Astrocyte of the spinal cord (primary cell): ENCODE measurements around the gene SPATA1.
"Not testable (repeated sequence)": the region's sequence is repeated elsewhere in the genome, so short reads cannot be mapped to it uniquely, and the experiment has no call there.

ENCODE experiments used
- DNase-seq: peaks from one replicate; pipeline ENCODE4 v3.0.0; 2011; ENCODE audit warnings: low read depth, low spot score
- H3K4me3 ChIP-seq: 2 replicates; pipeline ENCODE4 v1.5.1; 2011; ENCODE audit warnings: low read depth, mild to moderate bottlenecking, low read length, moderate library complexity
- in situ Hi-C: cut with HindIII; loops from 2 replicates; pipeline ENCODE4 v1.10.0; 2017; ENCODE audit warnings: low sequenced_read_pairs
- TF ChIP-seq, protein P1 (sequence below): IDR thresholded peaks from 2 replicates; pipeline ENCODE4 v1.5.1; 2012; ENCODE audit warnings: low read depth, mild to moderate bottlenecking, low read length, inconsistent platforms

The SPATA1 gene

DNA sequence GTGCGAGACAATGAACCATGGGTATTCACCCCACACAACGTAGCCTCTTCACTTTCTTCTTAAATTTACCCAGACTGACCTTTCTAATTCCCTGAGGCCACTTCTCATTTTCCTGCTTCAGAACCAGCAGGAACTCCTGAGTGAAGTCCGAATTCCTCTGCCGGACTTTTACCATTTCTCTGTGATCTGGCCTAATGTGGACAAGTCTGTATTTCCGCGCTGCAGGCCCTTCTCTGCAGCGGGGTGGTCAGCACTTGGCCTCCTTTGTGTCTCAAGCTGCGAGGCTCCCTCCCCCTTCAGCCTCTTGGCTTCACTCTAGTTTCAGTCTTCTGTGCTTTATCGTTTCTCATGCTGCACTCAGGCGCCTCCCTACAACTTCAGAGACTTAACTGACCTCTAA lies 77.5 kb downstream of the SPATA1 start:
- no peak overlapping the region for H3K4me3 ChIP-seq
- in situ Hi-C loops: no loop called here
- TF ChIP-seq, protein P1, sequence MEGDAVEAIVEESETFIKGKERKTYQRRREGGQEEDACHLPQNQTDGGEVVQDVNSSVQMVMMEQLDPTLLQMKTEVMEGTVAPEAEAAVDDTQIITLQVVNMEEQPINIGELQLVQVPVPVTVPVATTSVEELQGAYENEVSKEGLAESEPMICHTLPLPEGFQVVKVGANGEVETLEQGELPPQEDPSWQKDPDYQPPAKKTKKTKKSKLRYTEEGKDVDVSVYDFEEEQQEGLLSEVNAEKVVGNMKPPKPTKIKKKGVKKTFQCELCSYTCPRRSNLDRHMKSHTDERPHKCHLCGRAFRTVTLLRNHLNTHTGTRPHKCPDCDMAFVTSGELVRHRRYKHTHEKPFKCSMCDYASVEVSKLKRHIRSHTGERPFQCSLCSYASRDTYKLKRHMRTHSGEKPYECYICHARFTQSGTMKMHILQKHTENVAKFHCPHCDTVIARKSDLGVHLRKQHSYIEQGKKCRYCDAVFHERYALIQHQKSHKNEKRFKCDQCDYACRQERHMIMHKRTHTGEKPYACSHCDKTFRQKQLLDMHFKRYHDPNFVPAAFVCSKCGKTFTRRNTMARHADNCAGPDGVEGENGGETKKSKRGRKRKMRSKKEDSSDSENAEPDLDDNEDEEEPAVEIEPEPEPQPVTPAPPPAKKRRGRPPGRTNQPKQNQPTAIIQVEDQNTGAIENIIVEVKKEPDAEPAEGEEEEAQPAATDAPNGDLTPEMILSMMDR: no peak
- peak; percentile 31 for DNase-seq

DNA sequence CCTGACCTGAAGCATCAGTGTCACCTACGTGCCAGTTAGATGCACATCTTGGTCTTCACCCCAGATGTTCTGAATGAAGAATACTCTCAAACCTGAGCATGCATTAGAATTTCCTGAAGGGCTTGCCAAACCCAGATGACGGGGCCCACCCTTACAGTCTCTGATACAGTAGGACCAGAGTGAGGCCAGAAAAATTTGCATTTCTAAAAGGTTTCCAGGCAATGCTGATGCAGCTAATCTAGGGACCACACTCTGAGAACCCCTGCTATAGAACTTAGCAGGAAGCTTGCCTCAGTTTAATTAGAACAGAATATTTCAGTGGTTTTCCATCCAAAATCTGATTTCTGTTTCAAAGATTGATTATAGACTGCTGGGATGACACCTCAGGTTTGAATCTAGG lies 77.9 kb downstream of the SPATA1 start:
- in situ Hi-C loops: no loop called here
- H3K4me3 ChIP-seq: no peak overlapping the region
- TF ChIP-seq, protein P1: no peak
- no peak for DNase-seq

DNA sequence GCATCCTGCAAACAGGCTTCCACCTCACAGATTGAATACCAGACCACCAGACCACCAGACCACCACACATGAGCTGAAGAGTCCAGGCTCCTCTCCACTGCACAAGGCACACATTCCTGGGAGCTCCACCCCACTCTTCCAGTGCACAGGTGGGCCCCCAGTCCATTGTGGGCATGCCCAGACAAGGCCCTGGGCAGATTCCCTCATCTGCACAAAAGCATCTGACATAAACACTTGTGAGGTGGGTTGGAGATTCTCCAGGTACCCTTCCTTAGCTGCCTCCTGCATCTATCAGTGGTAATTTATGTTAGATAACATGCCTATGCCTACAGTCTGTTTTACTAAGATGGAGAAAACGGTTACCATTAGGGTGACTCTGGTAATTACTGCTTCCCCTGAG lies 79.6 kb downstream of the SPATA1 start:
- no peak overlapping the region for H3K4me3 ChIP-seq
- TF ChIP-seq, protein P1: no peak
- no peak for DNase-seq
- in situ Hi-C loops: no loop called here

DNA sequence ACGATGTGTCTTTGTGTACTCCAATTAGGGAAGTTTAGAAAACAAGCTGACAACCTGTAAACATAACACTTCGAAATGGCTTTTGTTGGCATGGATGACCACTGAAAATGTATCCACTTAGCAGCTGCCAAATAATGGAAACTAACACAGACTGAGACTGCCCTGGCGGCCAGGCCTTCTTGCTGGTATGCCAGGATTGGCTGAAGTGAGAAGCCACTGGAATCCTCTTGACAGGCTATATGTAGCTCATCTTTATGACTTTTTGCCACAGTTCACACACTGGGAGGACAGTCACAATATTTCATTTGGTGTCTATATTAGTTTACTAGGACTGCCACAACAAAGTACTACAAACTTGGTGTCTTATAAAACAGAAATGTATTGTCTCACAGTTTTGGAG lies 80.9 kb downstream of the SPATA1 start:
- in situ Hi-C loops: no loop called here
- DNase-seq: no peak

DNA sequence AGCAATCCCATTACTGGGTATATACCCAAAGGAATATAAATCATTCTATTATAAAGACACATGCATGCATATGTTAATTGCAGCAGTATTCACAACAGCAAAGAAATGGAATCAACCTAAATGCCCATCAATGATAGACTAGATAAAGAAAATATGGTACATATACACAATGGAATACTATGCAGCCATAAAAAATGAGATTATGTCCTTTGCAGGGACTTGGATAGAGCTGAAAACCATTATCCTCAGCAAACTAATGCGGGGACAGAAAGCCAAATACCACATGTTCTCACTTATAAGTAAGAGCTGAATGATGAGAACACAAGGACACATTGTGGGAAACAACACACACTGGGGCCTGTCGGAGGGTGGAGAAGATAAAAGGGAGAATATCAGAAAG lies 88.8 kb downstream of the SPATA1 start:
- DNase-seq, in situ Hi-C loops: not testable (repeated sequence)

More for the DNA sequence above, 80.9 kb downstream of the SPATA1 start:
- H3K4me3 ChIP-seq: no peak overlapping the region
- TF ChIP-seq, protein P1: no peak

DNA sequence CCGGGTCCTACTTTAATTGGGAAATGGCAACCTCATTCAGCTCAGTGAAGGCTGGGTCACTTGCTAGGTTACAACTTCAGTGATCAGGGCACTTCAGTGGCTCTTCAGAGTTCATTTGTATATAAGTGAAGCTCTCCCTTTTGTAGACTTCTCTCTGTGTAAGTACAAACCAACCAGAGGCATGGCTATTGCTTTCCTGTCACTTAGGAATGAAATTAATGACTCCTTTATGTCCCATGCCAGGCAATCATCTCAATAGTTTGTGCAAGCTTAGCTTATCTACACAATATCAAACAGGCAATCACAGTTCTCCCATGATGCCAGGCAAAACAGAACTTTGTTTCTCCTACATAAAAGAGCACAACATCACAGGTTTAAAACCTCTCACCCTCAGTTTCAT lies 90.8 kb downstream of the SPATA1 start:
- in situ Hi-C loops: no loop called here
- DNase-seq: no peak
- no peak overlapping the region for H3K4me3 ChIP-seq
- TF ChIP-seq, protein P1: no peak

More for the DNA sequence above, 88.8 kb downstream of the SPATA1 start:
- not testable (repeated sequence) for H3K4me3 ChIP-seq

DNA sequence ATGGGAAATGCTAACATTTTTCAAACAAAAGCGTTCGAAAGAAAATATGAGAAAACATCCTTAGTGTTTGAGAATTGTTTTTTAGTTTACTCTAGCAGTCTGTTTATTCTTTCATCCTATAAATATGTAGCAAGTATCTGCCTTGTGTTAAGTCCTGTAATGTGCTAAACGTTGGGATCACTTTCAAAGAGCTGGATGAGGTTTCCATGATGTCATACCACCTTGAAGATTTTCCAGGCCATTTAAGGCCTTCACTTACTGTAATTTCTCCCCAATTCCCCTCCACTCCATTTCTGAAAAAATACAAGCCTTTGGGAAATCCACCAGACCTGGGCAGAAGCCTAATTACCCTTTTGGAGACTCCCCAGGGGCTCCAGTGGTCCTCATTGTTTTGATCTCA lies 92.2 kb downstream of the SPATA1 start:
- peak; percentile 78 for DNase-seq
- in situ Hi-C loops: no loop called here
- no peak overlapping the region for H3K4me3 ChIP-seq
- TF ChIP-seq, protein P1: no peak
